Erythroblast (primary cell): Measurements from ENCODE around the gene PTPN9.

Source experiments
- GATA1 ChIP-seq: IDR thresholded peaks from 2 replicates; pipeline ENCODE4 v1.6.1; 2011; ENCODE audit warnings: low read depth, mild to moderate bottlenecking, control low read depth, low read length, moderate library complexity
- POLR2A ChIP-seq: IDR thresholded peaks from 2 replicates; pipeline ENCODE4 v1.6.1; 2011; ENCODE audit warnings: mild to moderate bottlenecking, low read length

DNA sequence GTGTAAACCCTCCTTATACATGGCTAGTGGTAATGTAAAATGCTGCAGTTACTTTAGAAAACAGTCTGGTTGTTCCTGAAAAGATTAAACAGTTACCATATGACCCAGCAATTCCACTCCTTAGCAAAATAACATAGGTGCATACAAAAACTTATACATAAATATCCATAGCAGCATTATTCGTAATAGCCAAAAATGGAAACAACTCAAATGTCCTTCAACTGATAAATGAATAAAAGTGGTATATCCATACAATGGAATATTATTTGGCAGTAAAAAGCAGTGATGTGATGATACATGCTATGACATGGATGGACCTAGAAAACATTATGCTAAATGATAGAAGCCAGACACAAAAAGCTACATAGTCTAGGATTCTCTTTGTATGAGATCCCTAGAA lies 96.0 kb downstream of the PTPN9 start:
- TF ChIP-seq POLR2A (no peak), GATA1 (no peak)
